GM18868 (cell line): ENCODE data around the gene RGSL1.
"Not testable (repeated sequence)": the region's sequence is repeated elsewhere in the genome, so short reads cannot be mapped to it uniquely, and the experiment has no call there.

ENCODE experiments used
- ATAC-seq: cut with Tn5 transposase; IDR thresholded peaks from one replicate; pipeline ENCODE4 v1.9.1; 2021; ENCODE audit warnings: mild to moderate bottlenecking, moderate library complexity; ENCODE audit not compliant: unreplicated experiment

Gene RGSL1

GRCh38 chr1:182446033-182446669 is 3.8 kb upstream of the RGSL1 start:
- ATAC-seq: peak; percentile 52

GRCh38 chr1:182447124-182447523 is 2.8 kb upstream of the RGSL1 start:
- not testable (repeated sequence) for ATAC-seq

- ATAC-seq: no peak
Observed at GRCh38 chr1:182447660-182448059, 2.3 kb upstream of the RGSL1 start.

- ATAC-seq: no peak
Observed at GRCh38 chr1:182453631-182454030, 3.7 kb downstream of the RGSL1 start.

GRCh38 chr1:182457844-182458243 is 7.9 kb downstream of the RGSL1 start:
- no peak for ATAC-seq

GRCh38 chr1:182459949-182460348 is 10.0 kb downstream of the RGSL1 start:
- ATAC-seq: no peak

- ATAC-seq: no peak
Observed at GRCh38 chr1:182460550-182460951, 10.6 kb downstream of the RGSL1 start.

- ATAC-seq: no peak
Observed at GRCh38 chr1:182473556-182473955, 23.6 kb downstream of the RGSL1 start.

GRCh38 chr1:182476625-182477024 is 26.7 kb downstream of the RGSL1 start:
- no peak for ATAC-seq

- ATAC-seq: no peak
Observed at GRCh38 chr1:182478238-182478637, 28.3 kb downstream of the RGSL1 start.

GRCh38 chr1:182484067-182484466 is 34.1 kb downstream of the RGSL1 start:
- ATAC-seq: peak; percentile 8

GRCh38 chr1:182484531-182485257 is 34.7 kb downstream of the RGSL1 start:
- peak; percentile 98 for ATAC-seq

GRCh38 chr1:182485861-182486260 is 35.9 kb downstream of the RGSL1 start:
- no peak for ATAC-seq

GRCh38 chr1:182488803-182489202 is 38.9 kb downstream of the RGSL1 start:
- ATAC-seq: no peak

- no peak for ATAC-seq
Observed at GRCh38 chr1:182493063-182493462, 43.1 kb downstream of the RGSL1 start.

GRCh38 chr1:182495002-182495401 is 45.1 kb downstream of the RGSL1 start:
- ATAC-seq: no peak

GRCh38 chr1:182495693-182496092 is 45.7 kb downstream of the RGSL1 start:
- no peak for ATAC-seq

GRCh38 chr1:182507685-182508084 is 57.7 kb downstream of the RGSL1 start:
- no peak for ATAC-seq

- ATAC-seq: no peak
Observed at GRCh38 chr1:182515556-182515955, 65.6 kb downstream of the RGSL1 start.

- no peak for ATAC-seq
Observed at GRCh38 chr1:182520736-182521135, 70.8 kb downstream of the RGSL1 start.

GRCh38 chr1:182525342-182525741 is 75.4 kb downstream of the RGSL1 start:
- ATAC-seq: no peak

GRCh38 chr1:182527680-182528079 is 77.7 kb downstream of the RGSL1 start:
- no peak for ATAC-seq

GRCh38 chr1:182528206-182528605 is 78.3 kb downstream of the RGSL1 start:
- ATAC-seq: not testable (repeated sequence)
